TTC549 (cell line): ENCODE measurements around the gene CD59.
"Not testable (repeated sequence)": the region's sequence is repeated elsewhere in the genome, so short reads cannot be mapped to it uniquely, and the experiment has no call there.

Experiments used
- FAIRE-seq: peaks from 2 replicates; lab custom pipeline; 2012; peaks lifted over from hg19 to GRCh38; lab: Jason Lieb, UNC

The CD59 gene

GRCh38 chr11:33742249-33742851 is 6.1 kb upstream of the CD59 start:
- peak; percentile 86 for FAIRE-seq

GRCh38 chr11:33741806-33742205 is 5.6 kb upstream of the CD59 start:
- no peak for FAIRE-seq

- FAIRE-seq = no peak
These were observed 1.2 kb upstream of the CD59 start for GRCh38 chr11:33737362-33737821.

DNA sequence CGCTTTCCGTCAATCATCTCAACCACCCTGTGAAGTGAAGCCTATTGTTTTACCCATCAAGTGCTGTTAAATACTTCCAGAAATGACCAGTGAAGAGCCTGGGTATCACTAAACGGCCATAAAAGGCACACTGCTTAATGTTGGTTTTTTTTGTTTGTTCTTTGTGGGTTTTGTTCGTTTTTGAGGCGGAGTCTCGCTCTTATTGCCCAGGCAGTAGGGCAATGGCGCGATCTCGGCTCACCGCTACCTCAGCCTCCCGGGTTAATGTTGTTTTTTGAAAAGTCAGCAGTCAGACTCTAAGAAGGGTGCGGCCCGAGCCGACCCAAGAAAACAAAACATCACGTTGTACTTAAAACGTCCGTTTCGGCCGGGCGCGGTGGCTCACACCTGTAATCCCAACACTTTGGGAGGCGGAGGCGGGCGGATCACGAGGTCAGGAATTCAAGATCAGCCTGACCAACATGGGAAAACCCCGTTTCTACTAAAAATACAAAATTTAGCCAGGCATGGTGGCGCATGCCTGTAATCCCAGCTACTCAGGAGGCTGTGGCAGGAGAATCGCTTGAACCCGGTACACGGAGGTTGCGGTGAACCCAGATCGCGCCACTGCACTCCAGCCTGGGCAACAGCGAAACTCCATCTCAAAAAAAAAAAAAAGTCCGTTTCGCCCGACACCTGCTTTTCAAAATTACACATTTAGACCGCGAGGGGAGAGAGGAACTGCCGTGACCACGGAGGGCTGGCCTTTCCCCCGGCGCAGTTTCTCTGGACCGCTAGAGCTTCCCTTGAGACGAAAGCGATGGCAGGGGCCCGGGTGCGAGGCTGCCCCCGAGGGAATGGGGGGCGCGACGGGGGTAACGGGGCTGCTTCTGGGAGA is 714 bp downstream of the CD59 start:
- FAIRE-seq = no peak

DNA sequence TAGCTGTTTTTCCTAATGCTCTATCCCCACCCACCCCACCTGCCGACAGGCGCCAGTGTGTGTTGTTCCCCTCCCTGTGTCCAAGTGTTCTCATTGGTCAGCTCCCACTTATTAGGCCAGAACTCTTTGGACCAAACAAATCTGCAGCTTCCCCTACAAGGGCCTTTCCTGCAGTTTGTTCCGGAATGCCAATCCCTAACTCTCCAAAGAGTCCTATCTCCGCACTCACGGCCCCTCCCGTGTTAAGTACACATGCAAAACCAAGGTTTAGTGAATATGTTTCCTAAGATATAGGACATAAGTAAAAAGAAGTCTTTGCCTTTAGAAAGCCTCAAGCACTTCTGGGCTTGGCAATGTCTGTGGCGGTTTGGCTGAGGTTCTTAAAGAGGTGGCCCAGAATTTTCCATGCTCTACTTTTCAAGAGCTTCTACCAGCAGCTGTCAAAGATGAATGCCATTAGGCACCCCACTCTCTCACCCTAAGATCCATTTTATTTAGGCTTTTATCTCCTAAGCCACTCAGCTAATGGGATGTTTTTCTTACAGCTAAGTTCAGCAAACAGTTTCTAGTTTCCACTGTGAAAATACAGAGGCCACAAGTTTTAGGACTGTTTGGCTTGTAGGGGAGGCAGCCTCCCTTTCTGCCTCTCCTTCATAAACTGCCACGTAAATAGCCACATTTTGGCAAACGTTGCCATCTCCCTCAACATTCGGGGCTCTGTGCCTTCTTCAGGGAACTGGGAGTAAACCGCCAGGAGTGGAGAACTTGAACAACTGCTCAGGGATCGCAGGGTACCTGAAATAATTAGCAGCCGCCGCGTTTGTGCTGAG is 1.6 kb downstream of the CD59 start:
- FAIRE-seq = no peak

- FAIRE-seq = no peak
These were observed 2.2 kb downstream of the CD59 start for GRCh38 chr11:33733980-33734379.

- FAIRE-seq = no peak
These were observed 4.3 kb downstream of the CD59 start for GRCh38 chr11:33731723-33732531.

- no peak for FAIRE-seq
These were observed 5.5 kb downstream of the CD59 start for GRCh38 chr11:33730716-33731115.

DNA sequence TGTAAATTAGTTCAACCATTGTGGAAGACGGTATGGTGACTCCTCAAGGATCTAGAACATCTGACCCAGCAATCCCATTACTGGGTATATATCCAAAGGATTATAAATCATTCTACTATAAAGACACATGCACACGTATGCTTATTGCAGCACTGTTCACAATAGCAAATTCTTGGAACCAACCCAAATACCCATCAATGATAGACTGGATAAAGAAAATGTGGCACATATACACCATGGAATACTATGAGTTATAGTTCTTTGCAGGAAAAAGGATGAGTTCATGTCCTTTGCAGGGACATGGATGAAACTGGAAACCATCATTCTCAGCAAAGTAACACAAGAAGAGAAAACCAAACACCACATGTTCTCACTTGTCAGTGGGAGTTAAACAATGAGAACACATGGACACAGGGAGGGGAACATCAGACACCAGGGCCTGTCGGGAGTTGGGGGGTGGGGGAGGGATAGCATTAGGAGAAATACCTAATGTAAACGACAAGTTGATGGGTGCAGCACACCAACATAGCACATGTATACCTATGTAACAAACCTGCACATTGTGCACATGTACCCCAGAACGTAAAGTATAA is 7.1 kb downstream of the CD59 start:
- not testable (repeated sequence) for FAIRE-seq

DNA sequence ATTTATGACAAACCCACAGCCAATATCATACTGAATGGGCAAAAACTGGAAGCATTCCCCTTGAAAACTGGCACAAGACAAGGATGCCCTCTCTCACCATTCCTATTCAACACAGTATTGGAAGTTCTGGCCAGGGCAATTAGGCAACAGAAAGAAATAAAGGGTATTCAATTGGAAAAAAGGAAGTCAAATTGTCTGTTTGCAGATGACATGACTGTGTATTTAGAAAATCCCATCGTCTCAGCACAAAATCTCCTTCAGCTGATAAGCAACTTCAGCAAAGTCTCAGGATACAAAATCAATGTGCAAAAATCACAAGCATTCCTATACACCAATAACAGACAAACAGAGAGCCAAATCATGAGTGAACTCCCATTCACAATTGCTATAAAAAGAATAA is 8.7 kb downstream of the CD59 start:
- not testable (repeated sequence) for FAIRE-seq

DNA sequence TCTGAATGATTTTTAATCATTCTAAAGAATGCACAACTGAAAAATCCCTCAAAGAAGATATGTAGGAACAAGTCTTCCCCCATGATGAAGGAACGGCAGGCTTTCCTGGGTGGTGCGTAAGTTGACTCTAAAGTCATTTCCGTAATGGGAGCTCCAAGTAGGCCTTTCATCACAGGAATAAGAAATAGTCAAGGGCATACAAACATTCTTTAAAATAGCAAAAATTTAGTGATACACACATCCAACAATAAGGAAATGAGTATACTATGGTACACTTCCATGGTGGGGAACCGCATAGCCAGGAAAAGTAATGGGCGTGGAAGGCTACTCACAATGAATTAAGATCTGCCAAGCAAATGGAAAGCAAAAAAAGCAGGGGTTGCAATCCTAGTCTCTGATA is 10.7 kb downstream of the CD59 start:
- FAIRE-seq = no peak

DNA sequence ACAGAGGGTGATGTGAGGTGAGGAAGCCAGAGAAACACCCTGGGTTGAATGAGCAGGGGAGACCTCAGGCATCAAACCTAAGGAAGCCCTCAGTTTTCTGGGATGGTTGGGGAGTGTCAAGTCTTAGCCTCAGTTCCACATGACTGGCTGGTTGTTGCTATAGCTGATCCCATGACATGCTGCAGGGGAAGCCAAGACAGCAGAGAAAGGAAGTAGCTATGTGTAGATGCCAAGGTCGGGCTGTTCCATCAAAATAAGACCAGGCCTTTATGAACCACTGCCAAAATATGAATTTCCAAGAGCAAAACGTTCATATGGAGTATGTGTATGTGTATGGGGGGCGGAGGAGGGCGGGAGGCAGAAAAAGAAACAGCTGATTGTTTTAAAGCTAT is 11.6 kb downstream of the CD59 start:
- no peak for FAIRE-seq

DNA sequence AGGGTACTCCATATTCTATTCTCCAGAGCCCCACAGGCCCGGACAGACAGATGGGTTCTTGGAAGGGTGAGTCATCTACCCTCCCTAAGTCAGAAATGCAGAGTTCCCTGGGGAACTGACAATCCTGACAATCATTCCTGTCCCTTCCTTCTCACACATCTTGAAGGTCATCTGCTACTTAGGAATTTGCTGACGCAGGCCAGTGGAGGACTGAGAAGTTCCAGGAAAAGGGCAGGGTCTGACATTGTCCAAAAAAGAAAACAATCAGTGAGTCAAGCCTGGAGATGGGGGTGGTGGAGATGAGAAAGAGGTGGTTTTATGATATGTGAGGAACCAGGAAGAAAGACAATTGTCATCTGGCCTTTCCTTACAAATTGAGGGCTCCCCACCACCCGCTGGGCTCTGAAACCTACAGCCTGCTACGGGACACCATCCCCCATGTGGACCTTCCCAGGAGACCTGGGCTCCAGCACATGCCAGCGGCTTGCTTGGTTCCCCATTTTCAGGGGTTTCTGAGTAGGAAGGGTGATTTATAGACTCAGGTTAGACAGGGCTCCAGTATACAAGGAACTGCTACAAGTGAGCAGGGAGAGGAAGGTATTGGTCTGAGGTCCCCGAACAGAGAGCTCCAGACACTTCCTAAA is 12.9 kb downstream of the CD59 start:
- no peak for FAIRE-seq

- FAIRE-seq = no peak
These were observed 13.5 kb downstream of the CD59 start for GRCh38 chr11:33722590-33723234.

GRCh38 chr11:33721984-33722383 is 14.2 kb downstream of the CD59 start:
- FAIRE-seq = no peak

- no peak for FAIRE-seq
These were observed 14.8 kb downstream of the CD59 start for GRCh38 chr11:33721426-33721825.

DNA sequence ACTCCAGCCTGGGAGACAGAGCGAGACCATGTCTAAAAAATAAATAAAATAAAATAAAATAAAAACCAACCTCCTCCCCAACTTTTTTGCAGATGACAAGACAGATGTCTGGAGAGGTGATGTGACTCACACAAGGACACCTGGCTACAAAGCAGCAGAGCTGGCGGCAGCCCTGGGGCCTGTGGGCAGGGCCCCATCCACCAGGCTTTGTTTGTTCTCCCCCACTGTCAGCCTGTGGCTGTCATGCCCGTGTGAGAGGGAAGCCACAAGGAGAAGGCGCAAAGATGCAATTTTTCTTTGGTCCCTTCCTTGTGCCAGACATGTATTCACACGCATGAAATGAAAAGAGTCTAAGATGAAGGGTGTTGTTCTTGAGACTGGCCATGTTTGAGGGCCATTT is 16.6 kb downstream of the CD59 start:
- no peak for FAIRE-seq

GRCh38 chr11:33718440-33718839 is 17.8 kb downstream of the CD59 start:
- no peak for FAIRE-seq

DNA sequence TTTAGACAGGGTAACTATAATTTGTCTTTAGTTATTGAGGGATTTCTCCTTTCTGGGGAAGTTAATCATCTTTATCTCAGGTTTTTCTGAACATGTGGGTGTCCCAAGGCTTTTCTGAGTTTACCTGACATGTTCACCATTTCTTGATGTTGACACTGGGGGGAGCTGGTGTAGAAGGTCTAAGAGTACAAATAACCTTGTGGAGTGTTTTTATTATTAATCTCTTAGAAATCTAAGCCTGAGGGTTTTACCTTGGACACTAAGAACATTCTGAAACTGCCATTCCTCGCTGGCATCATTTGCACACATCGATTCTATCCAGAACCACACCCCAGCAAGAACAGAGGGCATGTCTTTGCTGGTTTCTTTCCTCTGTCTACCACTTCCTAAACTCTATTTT is 20.0 kb downstream of the CD59 start:
- FAIRE-seq = no peak

GRCh38 chr11:33713856-33714398 is 22.3 kb downstream of the CD59 start:
- no peak for FAIRE-seq
